OCI-LY7 (cell line): ENCODE data around the gene TAL1. TPM values are rescaled to one million over a fixed set of nuclear protein-coding genes. Genes with fewer than 3 reads are reported as not detected.

Experiments
- BruUV-seq: library from RNA; stranded (reverse); fragments of 400-500 nt; replicated peaks from 2 replicates; lab custom pipeline; 2021; lab: Mats Ljungman, UMichigan
- CTCF ChIA-PET: fragments of 300-600 bp; sonication (Branson Sonifier 250); formaldehyde crosslinking; loops from one replicate; lab custom pipeline; 2022; ENCODE audit warnings: antibody characterized with exemption; ENCODE audit not compliant: unreplicated experiment; lab: Charles Lee
- POLR2A ChIA-PET: fragments of 300-600 bp; sonication (Branson Sonifier 250); formaldehyde crosslinking; loops from one replicate; lab custom pipeline; 2022; ENCODE audit warnings: antibody characterized with exemption; lab: Charles Lee
- DNase-seq: peaks from one replicate; pipeline ENCODE4 v3.0.0-alpha.2; 2015; ENCODE audit warnings: low spot score
- H2AFZ ChIP-seq: fragments of 200-600 bp; sonication (generic), shearing (Covaris generic); 2 replicates; pipeline ENCODE4 v1.6.1; 2014; ENCODE audit warnings: mild to moderate bottlenecking, antibody characterized with exemption, low read length, moderate library complexity
- H3K27ac ChIP-seq: fragments of 200-600 bp; sonication (generic); 2 replicates; pipeline ENCODE4 v1.5.1; 2014; ENCODE audit warnings: mixed run types, low read depth, mild to moderate bottlenecking, moderate library complexity, low read length, inconsistent platforms; ENCODE audit not compliant: poor library complexity, severe bottlenecking
- H3K36me3 ChIP-seq: fragments of 200-600 bp; sonication (generic); 2 replicates; pipeline ENCODE4 v1.6.1; 2014; ENCODE audit warnings: mild to moderate bottlenecking, antibody characterized with exemption, low read length, moderate library complexity, mixed read lengths; ENCODE audit not compliant: insufficient read depth
- H3K4me1 ChIP-seq: fragments of 200-600 bp; sonication (generic); 2 replicates; pipeline ENCODE4 v1.5.1; 2014; ENCODE audit warnings: mild to moderate bottlenecking, low read length; ENCODE audit not compliant: insufficient read depth, poor library complexity, severe bottlenecking
- H3K4me2 ChIP-seq: fragments of 200-600 bp; sonication (generic); 2 replicates; pipeline ENCODE4 v1.6.1; 2014; ENCODE audit warnings: mild to moderate bottlenecking, low read length
- H3K4me3 ChIP-seq: fragments of 200-600 bp; sonication (generic); 2 replicates; pipeline ENCODE4 v1.5.1; 2014; ENCODE audit warnings: mild to moderate bottlenecking, low read depth, low read length; ENCODE audit not compliant: poor library complexity, severe bottlenecking
- H3K79me2 ChIP-seq: fragments of 200-600 bp; sonication (generic); 2 replicates; pipeline ENCODE4 v1.6.1; 2016; ENCODE audit warnings: low read depth, mild to moderate bottlenecking, low read length, moderate library complexity, mixed read lengths; ENCODE audit not compliant: insufficient read depth
- H3K9me2 ChIP-seq: fragments of 200-600 bp; sonication (generic); 2 replicates; pipeline ENCODE4 v1.6.1; 2016; ENCODE audit warnings: mild to moderate bottlenecking, low read length, mixed read lengths; ENCODE audit not compliant: insufficient read depth
- H3K9me3 ChIP-seq: fragments of 200-600 bp; sonication (generic); 2 replicates; pipeline ENCODE4 v1.6.1; 2014; ENCODE audit warnings: mild to moderate bottlenecking, mixed run types, low read length, mixed read lengths
- H4K20me1 ChIP-seq: fragments of 200-600 bp; sonication (generic); 2 replicates; pipeline ENCODE4 v1.6.1; 2014; ENCODE audit warnings: mild to moderate bottlenecking, antibody characterized with exemption, low read length, moderate library complexity, mixed read lengths; ENCODE audit not compliant: insufficient read depth
- EZH2phosphoT487 ChIP-seq: fragments of 200-600 bp; sonication (generic); IDR thresholded peaks from 2 replicates; pipeline ENCODE4 v1.6.1; 2018; ENCODE audit warnings: low read depth, borderline replicate concordance, mild to moderate bottlenecking, mixed run types, antibody characterized with exemption, low read length, moderate library complexity, mixed read lengths
- intact Hi-C: fragments of 100-400 bp; cut with micrococcal nuclease; formaldehyde crosslinking; loops from one replicate; pipeline ENCODE4 v1.10.0; 2022; ENCODE audit not compliant: unreplicated experiment
- total RNA-seq, 2 experiments: library from RNA; depleted of rRNA in 1 of 2; stranded (reverse); fragments of >200 nt in 1 of 2; shearing (Covaris generic) in 1 of 2; gene quantifications; 2 replicates each; pipeline ENCODE4 v1.2.3, GENCODE V29; 2014 to 2022
- TF ChIP-seq, protein P1 (sequence below): fragments of 200-600 bp; sonication (generic); conservative IDR thresholded peaks from 2 replicates; pipeline ENCODE4 v1.5.1; 2014; ENCODE audit warnings: mild to moderate bottlenecking, antibody characterized with exemption, low read length, moderate library complexity, mixed read lengths

TAL1 gene
- total RNA-seq, 2 experiments from 2014 or later = not detected

DNA sequence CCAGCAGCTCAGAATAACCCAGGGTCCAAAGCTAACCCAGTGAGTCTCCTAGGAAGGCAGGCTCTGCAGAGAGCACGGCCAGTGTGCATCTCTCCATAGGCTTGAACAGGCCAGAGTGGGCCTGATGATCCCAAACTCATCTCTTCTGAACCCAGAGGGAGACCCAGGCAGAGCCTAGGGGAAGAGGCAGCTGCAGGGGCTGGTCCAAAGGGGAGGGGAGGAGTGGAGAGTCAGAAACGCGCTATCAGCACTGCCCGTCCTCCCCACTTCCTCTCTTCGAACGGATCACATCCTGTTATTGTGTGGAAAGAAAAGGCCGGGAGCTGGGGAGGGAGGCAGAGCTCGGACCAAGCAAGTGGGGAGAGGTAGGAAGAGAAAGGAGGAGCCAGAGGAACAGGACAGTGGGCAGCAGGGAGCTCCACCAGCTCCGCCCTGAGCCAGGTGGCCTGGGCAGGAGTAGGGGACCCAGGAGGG lies 20.2 kb downstream of the TAL1 start:
- BruUV-seq = no TSS peak
- Histone ChIP-seq H3K79me2 (no peaks in the 10 kb centered on the region), H3K9me3 (no peaks in the 10 kb centered on the region), H3K36me3 (no peaks in the 10 kb centered on the region), H2AFZ (no peak overlapping the region), H3K27ac (no peak overlapping the region), H3K9me2 (no peaks in the 10 kb centered on the region), H3K4me1 (no peaks in the 10 kb centered on the region), H3K4me3 (no peak overlapping the region), H4K20me1 (no peaks in the 10 kb centered on the region), H3K4me2 (no peak overlapping the region)
- ChIA-PET CTCF (no interaction called here), POLR2A (interaction anchor here (1.3 kb wide), 1 partner anchor 11 kb away, joined by 3 read pairs; no protein-coding TSS in a partner anchor)
- no peak for DNase-seq
- intact Hi-C loops = no loop called here
- TF ChIP-seq EZH2phosphoT487 = no peak
- TF ChIP-seq, protein P1, sequence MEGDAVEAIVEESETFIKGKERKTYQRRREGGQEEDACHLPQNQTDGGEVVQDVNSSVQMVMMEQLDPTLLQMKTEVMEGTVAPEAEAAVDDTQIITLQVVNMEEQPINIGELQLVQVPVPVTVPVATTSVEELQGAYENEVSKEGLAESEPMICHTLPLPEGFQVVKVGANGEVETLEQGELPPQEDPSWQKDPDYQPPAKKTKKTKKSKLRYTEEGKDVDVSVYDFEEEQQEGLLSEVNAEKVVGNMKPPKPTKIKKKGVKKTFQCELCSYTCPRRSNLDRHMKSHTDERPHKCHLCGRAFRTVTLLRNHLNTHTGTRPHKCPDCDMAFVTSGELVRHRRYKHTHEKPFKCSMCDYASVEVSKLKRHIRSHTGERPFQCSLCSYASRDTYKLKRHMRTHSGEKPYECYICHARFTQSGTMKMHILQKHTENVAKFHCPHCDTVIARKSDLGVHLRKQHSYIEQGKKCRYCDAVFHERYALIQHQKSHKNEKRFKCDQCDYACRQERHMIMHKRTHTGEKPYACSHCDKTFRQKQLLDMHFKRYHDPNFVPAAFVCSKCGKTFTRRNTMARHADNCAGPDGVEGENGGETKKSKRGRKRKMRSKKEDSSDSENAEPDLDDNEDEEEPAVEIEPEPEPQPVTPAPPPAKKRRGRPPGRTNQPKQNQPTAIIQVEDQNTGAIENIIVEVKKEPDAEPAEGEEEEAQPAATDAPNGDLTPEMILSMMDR = no peak

DNA sequence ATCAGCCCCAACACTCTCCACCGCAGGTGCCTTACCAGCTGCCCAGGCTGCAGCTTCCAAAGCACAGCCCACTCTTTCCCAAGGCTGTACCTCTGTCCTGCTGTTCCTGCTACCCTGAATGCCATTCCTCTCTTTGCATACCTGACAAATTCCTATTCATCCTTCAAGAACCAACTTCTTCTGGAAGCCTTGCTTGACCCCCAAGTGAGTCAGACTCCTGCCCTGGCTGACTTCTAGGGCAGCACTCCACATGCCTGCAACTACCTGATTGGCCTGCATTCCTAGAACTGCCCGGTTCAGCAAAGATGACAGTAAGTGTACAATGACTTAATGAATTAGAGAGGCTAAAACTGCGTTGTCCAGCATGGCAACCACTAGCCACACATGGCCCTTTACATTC lies 21.4 kb downstream of the TAL1 start:
- Histone ChIP-seq H2AFZ (no peak overlapping the region), H3K27ac (no peak overlapping the region), H3K9me2 (no peaks in the 10 kb centered on the region), H3K79me2 (no peaks in the 10 kb centered on the region), H4K20me1 (no peaks in the 10 kb centered on the region), H3K4me2 (no peak overlapping the region), H3K4me3 (no peak overlapping the region), H3K9me3 (no peaks in the 10 kb centered on the region), H3K36me3 (no peaks in the 10 kb centered on the region), H3K4me1 (no peaks in the 10 kb centered on the region)
- no peak for DNase-seq
- TF ChIP-seq EZH2phosphoT487 = no peak
- TF ChIP-seq, protein P1 = no peak
- CTCF ChIA-PET = no interaction called here
- no TSS peak for BruUV-seq
- POLR2A ChIA-PET = interaction anchor here (0.6 kb wide), 1 partner anchor 26 kb away, joined by 3 read pairs; no protein-coding TSS in a partner anchor
- intact Hi-C loops = no loop called here

DNA sequence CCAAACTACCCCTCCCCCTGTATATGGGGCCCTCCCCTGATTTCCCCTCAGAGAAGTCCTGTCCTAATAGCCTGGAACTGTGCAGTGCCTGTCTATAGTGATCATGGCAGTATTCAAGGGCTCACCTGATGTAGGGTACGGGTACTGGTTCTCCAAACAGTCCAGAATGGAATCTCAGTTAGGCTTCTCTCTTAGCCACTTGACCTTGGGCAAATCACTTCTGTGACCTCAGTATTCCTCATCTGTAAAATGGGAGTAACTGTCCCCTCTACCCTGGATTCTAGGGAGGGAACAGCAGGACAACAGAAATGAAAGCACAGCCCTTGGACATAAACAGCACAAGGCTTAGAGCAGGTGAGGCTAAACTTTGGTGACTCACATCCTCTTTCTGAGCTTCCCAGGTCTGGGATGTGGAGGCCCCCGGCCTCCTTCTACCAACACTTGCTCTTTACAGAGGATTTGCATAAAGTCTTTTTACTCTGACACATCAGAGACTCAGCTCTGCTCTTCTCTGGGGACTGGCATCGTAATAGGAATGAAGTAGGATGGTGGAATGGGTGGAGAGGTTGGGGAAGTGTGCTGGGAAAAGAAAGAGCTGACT lies 22.2 kb downstream of the TAL1 start:
- Histone ChIP-seq H3K9me3 (no peaks in the 10 kb centered on the region), H3K79me2 (no peaks in the 10 kb centered on the region), H3K4me3 (no peak overlapping the region), H2AFZ (no peak overlapping the region), H3K36me3 (no peaks in the 10 kb centered on the region), H3K9me2 (no peaks in the 10 kb centered on the region), H3K4me2 (no peak overlapping the region), H3K27ac (no peak overlapping the region), H4K20me1 (no peaks in the 10 kb centered on the region), H3K4me1 (no peaks in the 10 kb centered on the region)
- CTCF ChIA-PET = no interaction called here
- no TSS peak for BruUV-seq
- POLR2A ChIA-PET = interaction anchor here (0.6 to 0.7 kb wide), 2 partner anchors 9 to 25 kb away, joined by 3 read pairs; no protein-coding TSS in a partner anchor
- TF ChIP-seq EZH2phosphoT487 = no peak
- TF ChIP-seq, protein P1 = no peak
- intact Hi-C loops = no loop called here
- DNase-seq = no peak
